Neuron (in vitro differentiated cells): Measurements from ENCODE around the gene TMTC3.

Experiments
- H2AFZ ChIP-seq: one replicate; pipeline ENCODE4 v1.6.1; 2013; ENCODE audit warnings: low read depth, mild to moderate bottlenecking, inconsistent platforms, low read length, moderate library complexity
- H3K27me3 ChIP-seq: one replicate; pipeline ENCODE4 v1.6.1; 2013; ENCODE audit warnings: low read length; ENCODE audit not compliant: insufficient read depth
- H3K36me3 ChIP-seq: one replicate; pipeline ENCODE4 v1.6.1; 2013; ENCODE audit warnings: low read length; ENCODE audit not compliant: insufficient read depth
- H3K4me1 ChIP-seq: one replicate; pipeline ENCODE4 v1.6.1; 2013; ENCODE audit warnings: low read length; ENCODE audit not compliant: insufficient read depth
- H3K4me3 ChIP-seq: 2 replicates; pipeline ENCODE4 v1.5.1; 2013; ENCODE audit warnings: mild to moderate bottlenecking, low read length, moderate library complexity
- H3K9me3 ChIP-seq: one replicate; pipeline ENCODE4 v1.6.1; 2013; ENCODE audit warnings: low read length

Gene TMTC3

DNA sequence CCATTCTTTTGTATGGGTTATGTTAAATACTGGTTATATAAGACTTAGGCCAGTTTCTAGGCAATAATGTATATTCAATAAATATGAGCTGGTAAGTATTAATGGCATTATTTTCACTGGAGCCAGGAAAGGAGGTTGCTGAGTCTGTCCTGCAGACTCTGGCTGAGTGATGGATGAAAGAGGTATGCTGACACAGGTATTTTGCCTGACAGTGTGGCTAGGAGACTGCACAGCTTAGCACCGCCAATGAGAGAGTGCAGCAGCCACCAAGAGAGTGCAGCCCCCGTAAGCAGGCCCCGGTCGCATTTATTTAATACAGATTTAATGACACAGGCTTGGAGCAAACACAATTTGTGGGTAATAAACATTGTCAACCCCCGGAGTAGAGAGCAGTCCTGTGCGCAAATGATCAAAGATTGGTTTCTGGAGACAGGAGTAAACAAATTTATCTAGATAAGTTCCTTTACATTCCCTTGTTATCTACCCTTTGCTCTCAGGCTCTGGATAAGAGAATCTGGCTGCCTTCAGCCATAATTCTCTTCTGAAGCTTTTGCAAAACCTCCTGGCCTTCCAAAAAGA lies 37.4 kb downstream of the TMTC3 start:
- Histone ChIP-seq H3K36me3 (peaks cover 51% of the 10 kb centered on the region), H3K9me3 (peaks cover 9% of the 10 kb centered on the region), H3K4me3 (no peak overlapping the region), H2AFZ (no peak overlapping the region), H3K27me3 (no peaks in the 10 kb centered on the region), H3K4me1 (no peaks in the 10 kb centered on the region)

- no peaks in the 10 kb centered on the region for H3K27me3 ChIP-seq
- no peaks in the 10 kb centered on the region for H3K4me1 ChIP-seq
- H2AFZ ChIP-seq = no peak overlapping the region
- no peak overlapping the region for H3K4me3 ChIP-seq
- peaks cover 9% of the 10 kb centered on the region for H3K9me3 ChIP-seq
- H3K36me3 ChIP-seq = peaks cover 39% of the 10 kb centered on the region
Measured at GRCh38 chr12:88181881-88182280, 39.8 kb downstream of the TMTC3 start.

DNA sequence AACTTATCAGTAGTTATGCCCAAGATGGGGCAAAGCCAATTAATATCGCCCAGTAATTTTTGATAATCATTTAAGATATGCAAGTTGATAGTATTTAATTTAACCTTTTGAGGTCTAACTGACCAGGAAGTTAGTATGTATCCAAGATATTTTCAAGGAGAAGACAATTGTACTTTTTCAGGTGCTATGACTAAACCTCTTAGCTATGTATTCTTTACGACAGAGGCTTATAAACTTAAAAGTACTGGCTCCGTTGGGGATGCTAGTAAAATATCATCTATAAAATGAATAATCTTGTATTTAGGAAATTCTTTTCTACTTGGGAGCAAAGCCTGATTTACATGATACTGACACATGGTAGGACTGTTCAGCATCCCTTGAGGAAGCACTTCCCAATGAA lies 40.3 kb downstream of the TMTC3 start:
- no peak overlapping the region for H3K4me3 ChIP-seq
- peaks cover 37% of the 10 kb centered on the region for H3K36me3 ChIP-seq
- no peaks in the 10 kb centered on the region for H3K27me3 ChIP-seq
- H3K9me3 ChIP-seq = peaks cover 9% of the 10 kb centered on the region
- no peak overlapping the region for H2AFZ ChIP-seq
- no peaks in the 10 kb centered on the region for H3K4me1 ChIP-seq

DNA sequence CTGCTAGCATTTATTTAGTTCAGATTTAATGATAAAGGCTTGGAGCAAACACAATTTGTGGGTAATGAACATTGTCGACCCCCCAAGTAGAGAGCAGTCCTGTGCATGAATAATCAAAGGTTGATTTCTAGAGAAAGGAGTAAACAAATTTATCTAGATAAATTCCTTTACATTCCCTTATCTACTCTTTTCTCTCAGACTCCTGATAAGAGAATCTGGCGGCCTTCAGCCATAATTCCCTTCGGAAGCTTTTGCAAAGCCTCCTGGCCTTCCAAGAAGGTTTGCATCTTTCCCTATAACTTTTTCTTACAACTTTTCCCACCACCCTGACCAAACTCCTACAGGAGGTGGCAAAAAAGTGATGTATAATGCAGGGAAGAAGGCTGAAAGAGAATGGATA lies 42.1 kb downstream of the TMTC3 start:
- no peak overlapping the region for H3K4me3 ChIP-seq
- peaks cover 9% of the 10 kb centered on the region for H3K9me3 ChIP-seq
- no peaks in the 10 kb centered on the region for H3K4me1 ChIP-seq
- H3K27me3 ChIP-seq = no peaks in the 10 kb centered on the region
- peaks cover 27% of the 10 kb centered on the region for H3K36me3 ChIP-seq
- H2AFZ ChIP-seq = no peak overlapping the region

GRCh38 chr12:88185279-88185678 lies 43.2 kb downstream of the TMTC3 start:
- H3K4me1 ChIP-seq = no peaks in the 10 kb centered on the region
- H3K9me3 ChIP-seq = peaks cover 9% of the 10 kb centered on the region
- peaks cover 22% of the 10 kb centered on the region for H3K36me3 ChIP-seq

DNA sequence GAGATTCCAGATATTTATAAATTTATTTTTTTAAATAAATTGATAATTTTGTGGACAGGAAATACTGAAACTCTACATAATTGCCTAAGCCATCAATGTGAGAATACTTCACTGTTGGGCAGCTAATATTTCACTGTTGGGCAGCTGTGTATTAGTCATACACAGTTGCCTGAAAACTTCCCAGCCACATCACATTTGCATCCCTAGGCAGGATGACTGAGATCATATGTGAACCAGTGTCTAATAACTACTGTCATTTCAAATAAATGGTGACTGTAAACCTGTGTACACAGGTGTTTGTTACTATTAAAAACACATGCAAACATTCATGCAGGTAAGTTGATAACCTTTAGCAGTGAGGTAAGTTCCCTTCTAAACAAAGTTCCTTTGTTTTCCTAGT lies 43.9 kb downstream of the TMTC3 start:
- no peak overlapping the region for H2AFZ ChIP-seq
- peaks cover 9% of the 10 kb centered on the region for H3K9me3 ChIP-seq
- H3K36me3 ChIP-seq = peaks cover 23% of the 10 kb centered on the region
- H3K4me3 ChIP-seq = no peak overlapping the region
- no peaks in the 10 kb centered on the region for H3K4me1 ChIP-seq
- H3K27me3 ChIP-seq = no peaks in the 10 kb centered on the region

More at GRCh38 chr12:88185279-88185678, 43.2 kb downstream of the TMTC3 start:
- H3K4me3 ChIP-seq = no peak overlapping the region
- no peak overlapping the region for H2AFZ ChIP-seq
- H3K27me3 ChIP-seq = no peaks in the 10 kb centered on the region

- Histone ChIP-seq H2AFZ (no peak overlapping the region), H3K4me1 (no peaks in the 10 kb centered on the region), H3K36me3 (peaks cover 19% of the 10 kb centered on the region), H3K4me3 (no peak overlapping the region), H3K9me3 (peaks cover 9% of the 10 kb centered on the region), H3K27me3 (no peaks in the 10 kb centered on the region)
Measured at GRCh38 chr12:88187571-88187970, 45.5 kb downstream of the TMTC3 start.

DNA sequence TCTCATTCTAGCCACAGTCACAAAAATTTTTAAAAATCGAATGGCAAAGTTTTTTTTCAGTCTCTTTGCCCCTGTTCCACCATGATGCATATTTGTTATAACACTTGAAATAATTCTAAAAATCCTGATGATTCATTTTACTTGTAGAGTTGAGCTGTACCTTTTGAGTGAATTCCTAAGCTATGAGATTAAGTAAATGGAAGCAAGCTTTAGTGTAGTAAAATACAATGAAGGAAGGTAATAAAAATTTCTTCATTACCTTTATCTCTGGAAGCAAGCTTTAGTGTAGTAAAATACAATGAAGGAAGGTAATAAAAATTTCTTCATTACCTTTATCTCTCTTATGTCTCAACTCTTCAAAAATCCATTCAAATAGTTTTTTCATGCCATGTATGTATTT lies 46.1 kb downstream of the TMTC3 start:
- Histone ChIP-seq H3K4me3 (no peak overlapping the region), H3K4me1 (no peaks in the 10 kb centered on the region), H2AFZ (no peak overlapping the region)

DNA sequence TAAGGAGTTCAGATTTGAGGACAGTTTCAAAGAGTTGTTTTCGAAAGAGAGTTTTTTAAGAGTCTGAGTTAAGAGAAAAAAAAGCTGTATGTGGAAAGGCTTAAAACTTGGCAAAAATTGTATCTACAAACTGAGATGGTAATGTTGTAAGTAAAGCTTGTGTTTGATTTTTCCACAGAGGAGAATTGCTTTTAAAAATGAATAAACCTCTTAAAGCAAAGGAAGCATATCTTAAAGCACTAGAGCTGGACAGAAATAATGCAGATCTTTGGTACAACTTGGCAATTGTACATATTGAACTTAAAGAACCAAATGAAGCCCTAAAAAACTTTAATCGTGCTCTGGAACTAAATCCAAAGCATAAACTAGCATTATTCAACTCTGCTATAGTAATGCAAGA lies 50.3 kb downstream of the TMTC3 start:
- H2AFZ ChIP-seq = no peak overlapping the region
- no peaks in the 10 kb centered on the region for H3K4me1 ChIP-seq
- no peak overlapping the region for H3K4me3 ChIP-seq
- peaks cover 30% of the 10 kb centered on the region for H3K36me3 ChIP-seq
- no peaks in the 10 kb centered on the region for H3K9me3 ChIP-seq
- no peaks in the 10 kb centered on the region for H3K27me3 ChIP-seq

More for the DNA sequence above, 46.1 kb downstream of the TMTC3 start:
- H3K36me3 ChIP-seq = peaks cover 19% of the 10 kb centered on the region
- no peaks in the 10 kb centered on the region for H3K27me3 ChIP-seq
- peaks cover 9% of the 10 kb centered on the region for H3K9me3 ChIP-seq

DNA sequence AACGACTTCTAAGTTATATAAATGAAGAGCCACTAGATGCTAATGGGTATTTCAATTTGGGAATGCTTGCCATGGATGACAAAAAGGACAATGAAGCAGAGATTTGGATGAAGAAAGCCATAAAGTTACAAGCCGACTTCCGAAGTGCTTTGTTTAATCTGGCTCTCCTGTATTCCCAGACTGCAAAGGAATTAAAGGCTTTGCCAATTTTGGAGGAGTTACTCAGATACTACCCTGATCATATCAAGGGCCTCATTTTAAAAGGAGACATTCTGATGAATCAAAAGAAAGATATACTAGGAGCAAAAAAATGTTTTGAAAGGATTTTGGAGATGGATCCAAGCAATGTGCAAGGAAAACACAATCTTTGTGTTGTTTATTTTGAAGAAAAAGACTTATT lies 52.8 kb downstream of the TMTC3 start:
- Histone ChIP-seq H3K36me3 (peaks cover 28% of the 10 kb centered on the region), H3K4me1 (no peaks in the 10 kb centered on the region), H3K4me3 (no peak overlapping the region), H3K27me3 (no peaks in the 10 kb centered on the region), H3K9me3 (no peaks in the 10 kb centered on the region), H2AFZ (no peak overlapping the region)

GRCh38 chr12:88200029-88200428 lies 57.9 kb downstream of the TMTC3 start:
- Histone ChIP-seq H3K9me3 (peaks cover 2% of the 10 kb centered on the region), H3K4me1 (no peaks in the 10 kb centered on the region)

GRCh38 chr12:88202500-88202899 lies 60.4 kb downstream of the TMTC3 start:
- no peak overlapping the region for H2AFZ ChIP-seq
- H3K36me3 ChIP-seq = no peaks in the 10 kb centered on the region
- no peaks in the 10 kb centered on the region for H3K27me3 ChIP-seq
- H3K4me1 ChIP-seq = no peaks in the 10 kb centered on the region
- no peak overlapping the region for H3K4me3 ChIP-seq
- H3K9me3 ChIP-seq = peaks cover 4% of the 10 kb centered on the region

More at GRCh38 chr12:88200029-88200428, 57.9 kb downstream of the TMTC3 start:
- Histone ChIP-seq H3K27me3 (no peaks in the 10 kb centered on the region), H3K4me3 (no peak overlapping the region), H3K36me3 (peaks cover 11% of the 10 kb centered on the region), H2AFZ (no peak overlapping the region)

GRCh38 chr12:88206601-88207000 lies 64.5 kb downstream of the TMTC3 start:
- Histone ChIP-seq H3K27me3 (no peaks in the 10 kb centered on the region), H3K4me1 (no peaks in the 10 kb centered on the region), H2AFZ (no peak overlapping the region), H3K9me3 (peaks cover 10% of the 10 kb centered on the region), H3K36me3 (no peaks in the 10 kb centered on the region), H3K4me3 (no peak overlapping the region)
